ENCODE results near the gene STX8. TPM values are rescaled to one million over a fixed set of nuclear protein-coding genes. Genes with fewer than 3 reads are reported as not detected.
A peak's percentile ranks its signal among the peaks of the same experiment; 100 is the strongest.

Gene STX8
- total and polyA plus RNA-seq, 4 donors, result 14.7 to 39.5 (median 28.7) TPM

- TF ChIP-seq MAX (IDR thresholded peaks at IDR 0.05) (no peak), CTCF (IDR thresholded peaks at IDR 0.05; ENCODE audit: low read depth, low read length, missing input control) (no peak), GABPA (IDR thresholded peaks at IDR 0.05 in 1 of 2, conservative IDR thresholded peaks at IDR 0.05 in 1 of 2) (no peak), NR2F2 (IDR thresholded peaks at IDR 0.05) (no peak), HNF4G (IDR thresholded peaks at IDR 0.05) (no peak), YY1 (IDR thresholded peaks at IDR 0.05) (no peak), ZBTB33 (IDR thresholded peaks at IDR 0.05) (no peak)
- H3K4me3 ChIP-seq (ENCODE audit: low read depth in 1 of 3, low read length in 3 of 3), result no peak overlapping the region
- no peaks in the 10 kb centered on the region for H3K36me3 ChIP-seq (ENCODE audit: control insufficient read depth in 4 of 4, insufficient read depth in 3 of 4, low read depth in 1 of 4, low read length in 3 of 4)
- no peak for DNase-seq (ENCODE audit: low spot score)
- no peak overlapping the region for H3K9ac ChIP-seq (ENCODE audit: low read depth in 1 of 2, low read length in 2 of 2)
- peaks cover 0 to 11% (median 4%) of the 10 kb centered on the region in 4 donors for H3K4me1 ChIP-seq (ENCODE audit: control insufficient read depth in 4 of 4, insufficient read depth in 4 of 4, low read length in 3 of 4)
- H3K27me3 ChIP-seq (ENCODE audit: control insufficient read depth in 4 of 4, insufficient read depth in 4 of 4, low read length in 3 of 4), result no peaks in the 10 kb centered on the region
- H3K27ac ChIP-seq (ENCODE audit: low read depth in 1 of 2, low read length in 2 of 2), result no peak overlapping the region
- no peaks in the 10 kb centered on the region for H3K9me3 ChIP-seq (ENCODE audit: control insufficient read depth in 4 of 4, low read length in 3 of 4)
- WGBS, result 95% methylated on average over 9 of the region's 9 CpGs
These were observed 246.2 kb downstream of the STX8 start for GRCh38 chr17:9329251-9329921.

GRCh38 chr17:9324864-9325263 lies 250.8 kb downstream of the STX8 start:
- Histone ChIP-seq H3K4me3 (ENCODE audit: low read depth in 1 of 3, low read length in 3 of 3) (no peak overlapping the region), H3K27me3 (ENCODE audit: control insufficient read depth in 4 of 4, insufficient read depth in 4 of 4, low read length in 3 of 4) (no peaks in the 10 kb centered on the region), H3K36me3 (ENCODE audit: control insufficient read depth in 4 of 4, insufficient read depth in 3 of 4, low read depth in 1 of 4, low read length in 3 of 4) (no peaks in the 10 kb centered on the region), H3K27ac (ENCODE audit: low read depth in 1 of 2, low read length in 2 of 2) (no peak overlapping the region), H3K9me3 (ENCODE audit: control insufficient read depth in 4 of 4, low read length in 3 of 4) (no peaks in the 10 kb centered on the region), H3K4me1 (ENCODE audit: control insufficient read depth in 4 of 4, insufficient read depth in 4 of 4, low read length in 3 of 4) (peaks cover 3 to 25% (median 11%) of the 10 kb centered on the region in 4 donors), H3K9ac (ENCODE audit: low read depth in 1 of 2, low read length in 2 of 2) (no peak overlapping the region)
- TF ChIP-seq EGR1 (IDR thresholded peaks at IDR 0.05; ENCODE audit: low read depth in 2 of 2), result peak in 1 of 2 donors; percentile 40
- TF ChIP-seq ZBTB33 (IDR thresholded peaks at IDR 0.05), result peak; percentile 53
- peak; percentile 35 for TF ChIP-seq YY1 (IDR thresholded peaks at IDR 0.05)
- no peak for TF ChIP-seq ATF3 (IDR thresholded peaks at IDR 0.05)
- no peak for TF ChIP-seq REST (IDR thresholded peaks at IDR 0.05)
- no peak for TF ChIP-seq NR2F2 (IDR thresholded peaks at IDR 0.05)
- TF ChIP-seq GABPA (IDR thresholded peaks at IDR 0.05 in 1 of 2, conservative IDR thresholded peaks at IDR 0.05 in 1 of 2), result no peak
- TF ChIP-seq MAX (IDR thresholded peaks at IDR 0.05), result peak; percentile 74
- peak; percentile 32 for TF ChIP-seq CTCF (IDR thresholded peaks at IDR 0.05; ENCODE audit: low read depth, low read length, missing input control)
- no peak for TF ChIP-seq TAF1 (conservative IDR thresholded peaks at IDR 0.05)
- TF ChIP-seq FOXA2 (IDR thresholded peaks at IDR 0.05), result peak; percentile 97
- peak; percentile 96 for TF ChIP-seq FOXA1 (IDR thresholded peaks at IDR 0.05)
- peak; percentile 71 to 75 for TF ChIP-seq RAD21 (IDR thresholded peaks at IDR 0.05)
- peak; percentile 72 to 82 for TF ChIP-seq HNF4A (conservative IDR thresholded peaks at IDR 0.05)
- TF ChIP-seq SP1 (IDR thresholded peaks at IDR 0.05), result no peak
- peak; percentile 14 for TF ChIP-seq HNF4G (IDR thresholded peaks at IDR 0.05)
- peak; percentile 38 to 74 for TF ChIP-seq RXRA (IDR thresholded peaks at IDR 0.05)
- peak in 1 of 2 donors; percentile 55 for TF ChIP-seq JUND (IDR thresholded peaks at IDR 0.05)
- DNase-seq (ENCODE audit: low spot score), result no peak
- WGBS, result 69% methylated on average over 4 of the region's 4 CpGs

Data from liver (tissue), 9 donors.